Stimulated activated naive CD8-positive, alpha-beta T cell treated with anti-CD3 and anti-CD28 coated beads, Interleukin-15, Interleukin-2, amounts not matched to agents 100 U/mL and 50 U/mL, for 24 hours (primary cell): ENCODE results near the gene CUL4A.
"Not testable (repeated sequence)": the region's sequence is repeated elsewhere in the genome, so short reads cannot be mapped to it uniquely, and the experiment has no call there.

Experiments
- ATAC-seq: fragments of 150-1000 bp; cut with Tn5 transposase; one replicate; pipeline ENCODE4 v1.10.0; 2021
- DNase-seq: peaks from one replicate; pipeline ENCODE4 v3.0.0; 2021

The CUL4A gene

DNA sequence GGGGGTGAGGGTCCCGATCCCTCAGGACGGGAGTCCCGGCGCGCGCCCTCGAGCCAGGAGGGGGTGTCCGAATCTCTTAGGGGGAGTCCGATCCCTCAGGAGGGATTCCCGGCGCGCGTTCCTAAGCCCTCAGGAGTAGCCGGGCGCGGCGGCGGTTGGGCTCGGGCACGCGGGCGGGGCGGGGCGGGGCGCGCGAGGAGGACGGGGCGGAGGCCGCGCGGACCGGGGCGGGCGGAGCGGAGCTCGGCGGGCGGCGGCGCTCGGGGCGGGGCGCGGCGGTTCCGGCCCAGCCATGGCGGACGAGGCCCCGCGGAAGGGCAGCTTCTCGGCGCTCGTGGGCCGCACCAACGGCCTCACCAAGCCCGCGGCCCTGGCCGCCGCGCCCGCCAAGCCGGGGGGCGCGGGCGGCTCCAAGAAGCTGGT, at the start of gene CUL4A:
CUL4A (plus strand) TSS at position 278 of the 423 bp plus-strand sequence; CDS start at position 293, 15 bp downstream.
- peak; percentile 65 for ATAC-seq
- DNase-seq = peak; percentile 85

- DNase-seq (no peak), ATAC-seq (no peak)
Measured at GRCh38 chr13:113159701-113160100, 49.7 kb upstream of the CUL4A start.

- DNase-seq = no peak
- no peak for ATAC-seq
Measured at GRCh38 chr13:113160983-113161382, 48.4 kb upstream of the CUL4A start.

DNA sequence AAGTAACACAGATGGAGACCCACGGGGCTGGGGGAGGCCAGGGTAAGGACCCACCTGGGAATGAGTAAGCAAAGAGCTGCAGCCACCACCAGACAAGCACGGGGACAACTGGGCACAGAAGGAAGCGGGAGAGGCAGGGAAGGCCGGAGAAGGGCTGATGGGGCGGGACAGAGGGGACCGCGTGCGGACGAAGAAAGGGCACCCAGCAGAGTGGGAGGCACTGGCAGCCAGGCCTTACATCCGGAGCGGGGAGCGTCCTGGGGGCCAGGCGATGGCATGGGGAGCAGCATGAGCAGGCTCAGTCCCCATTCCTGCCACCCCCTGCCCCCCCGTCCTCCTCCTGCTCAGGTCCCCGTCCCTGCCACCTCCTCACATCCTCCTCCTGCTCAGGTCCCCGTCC, 48.0 kb upstream of the CUL4A start:
- DNase-seq (no peak), ATAC-seq (no peak)

DNA sequence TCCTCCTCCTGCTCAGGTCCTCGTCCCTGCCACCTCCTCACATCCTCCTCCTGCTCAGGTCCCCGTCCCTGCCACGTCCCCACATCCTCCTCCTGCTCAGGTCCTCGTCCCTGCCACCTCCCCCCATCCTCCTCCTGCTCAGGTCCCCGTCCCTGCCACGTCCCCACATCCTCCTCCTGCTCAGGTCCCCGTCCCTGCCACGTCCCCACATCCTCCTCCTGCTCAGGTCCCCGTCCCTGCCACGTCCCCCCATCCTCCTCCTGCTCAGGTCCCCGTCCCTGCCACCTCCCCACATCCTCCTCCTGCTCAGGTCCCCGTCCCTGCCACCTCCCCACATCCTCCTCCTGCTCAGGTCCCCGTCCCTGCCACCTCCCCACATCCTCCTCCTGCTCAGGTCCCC, 47.4 kb upstream of the CUL4A start:
- not testable (repeated sequence) for ATAC-seq, DNase-seq

DNA sequence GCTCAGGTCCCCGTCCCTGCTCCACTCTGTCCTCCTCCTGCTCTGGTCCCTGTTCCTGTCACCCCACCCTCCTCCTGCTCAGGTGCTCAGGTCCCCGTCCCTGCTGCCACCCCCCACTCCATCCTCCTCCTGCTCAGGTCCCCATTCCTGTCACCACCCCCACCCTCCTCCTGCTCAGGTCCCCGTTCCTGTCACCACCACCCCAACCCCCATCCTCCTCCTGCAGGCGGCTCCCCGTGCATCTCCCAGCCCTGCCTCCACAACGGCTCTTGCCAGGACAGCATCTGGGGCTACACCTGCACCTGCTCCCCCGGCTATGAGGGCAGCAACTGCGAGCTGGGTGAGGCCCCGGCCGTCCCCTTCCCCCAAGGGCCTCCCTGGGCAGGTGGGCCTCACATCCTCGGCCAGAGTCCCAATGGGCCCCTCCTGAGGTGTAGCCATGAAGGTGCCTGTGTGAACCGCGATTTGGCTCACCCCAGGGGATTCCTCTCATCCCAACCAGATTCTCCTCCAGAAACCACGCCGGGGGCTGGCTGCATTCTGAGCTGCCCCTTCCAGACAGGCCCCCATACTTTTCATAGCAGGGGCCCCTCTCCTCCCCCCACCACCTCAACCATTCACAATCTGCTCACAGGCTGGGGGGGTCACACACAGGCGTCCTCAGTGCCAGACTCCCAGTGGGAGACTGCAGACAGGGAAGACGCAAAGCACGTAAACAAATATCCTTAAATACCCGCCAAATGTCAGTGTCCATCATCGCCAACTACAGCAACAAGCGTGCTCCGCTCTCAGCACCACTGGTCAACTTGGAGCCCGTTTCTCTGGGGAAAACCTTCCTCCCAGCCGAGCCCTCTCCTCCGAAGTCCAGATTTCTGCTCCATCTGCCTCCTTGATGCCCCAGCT, 46.4 kb upstream of the CUL4A start:
- no peak for ATAC-seq
- DNase-seq = no peak

DNA sequence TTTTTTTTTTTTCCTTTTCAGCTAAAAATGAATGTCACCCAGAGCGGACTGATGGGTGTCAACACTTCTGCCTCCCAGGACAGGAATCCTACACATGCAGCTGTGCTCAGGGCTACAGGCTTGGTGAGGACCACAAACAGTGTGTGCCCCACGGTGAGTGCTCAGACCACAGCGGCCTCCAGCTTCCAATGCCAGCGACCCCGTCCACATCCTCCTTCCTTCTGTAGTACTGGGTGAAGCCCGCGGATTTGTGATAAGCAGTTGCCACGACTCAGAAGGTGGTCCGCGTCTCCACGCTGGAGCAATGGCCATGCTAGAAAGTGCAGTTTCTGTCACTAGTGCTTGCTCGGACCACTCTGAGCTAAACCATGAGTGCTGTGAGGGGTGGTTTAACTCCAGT, 44.9 kb upstream of the CUL4A start:
- DNase-seq (no peak), ATAC-seq (no peak)

- ATAC-seq (peak; percentile 83), DNase-seq (peak; percentile 44)
Measured at GRCh38 chr13:113166266-113166665, 43.1 kb upstream of the CUL4A start.

GRCh38 chr13:113166681-113167080, 42.7 kb upstream of the CUL4A start:
- ATAC-seq (no peak), DNase-seq (no peak)

DNA sequence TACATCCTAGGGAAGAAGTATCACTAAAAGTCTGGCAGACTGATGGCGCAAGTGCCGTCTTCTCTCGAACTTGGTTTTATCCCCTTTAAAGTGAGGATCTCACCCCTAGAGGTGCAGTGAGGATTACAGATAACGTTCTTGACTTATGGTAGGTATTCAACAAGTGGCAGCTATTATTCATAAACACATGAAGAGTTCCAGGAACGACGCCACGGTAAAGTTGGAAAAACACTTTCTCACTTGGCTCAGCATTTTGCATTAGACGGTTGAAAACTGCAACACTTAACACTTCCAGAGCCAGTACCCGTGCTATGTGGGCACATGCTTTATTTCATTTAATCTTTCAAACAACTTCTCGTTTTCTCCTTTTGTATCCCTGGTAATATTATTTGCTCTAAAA, 42.3 kb upstream of the CUL4A start:
- DNase-seq (no peak), ATAC-seq (no peak)

GRCh38 chr13:113167575-113167974, 41.8 kb upstream of the CUL4A start:
- no peak for ATAC-seq
- DNase-seq = no peak

- ATAC-seq = no peak
- DNase-seq = no peak
Measured at GRCh38 chr13:113168211-113168610, 41.2 kb upstream of the CUL4A start.

DNA sequence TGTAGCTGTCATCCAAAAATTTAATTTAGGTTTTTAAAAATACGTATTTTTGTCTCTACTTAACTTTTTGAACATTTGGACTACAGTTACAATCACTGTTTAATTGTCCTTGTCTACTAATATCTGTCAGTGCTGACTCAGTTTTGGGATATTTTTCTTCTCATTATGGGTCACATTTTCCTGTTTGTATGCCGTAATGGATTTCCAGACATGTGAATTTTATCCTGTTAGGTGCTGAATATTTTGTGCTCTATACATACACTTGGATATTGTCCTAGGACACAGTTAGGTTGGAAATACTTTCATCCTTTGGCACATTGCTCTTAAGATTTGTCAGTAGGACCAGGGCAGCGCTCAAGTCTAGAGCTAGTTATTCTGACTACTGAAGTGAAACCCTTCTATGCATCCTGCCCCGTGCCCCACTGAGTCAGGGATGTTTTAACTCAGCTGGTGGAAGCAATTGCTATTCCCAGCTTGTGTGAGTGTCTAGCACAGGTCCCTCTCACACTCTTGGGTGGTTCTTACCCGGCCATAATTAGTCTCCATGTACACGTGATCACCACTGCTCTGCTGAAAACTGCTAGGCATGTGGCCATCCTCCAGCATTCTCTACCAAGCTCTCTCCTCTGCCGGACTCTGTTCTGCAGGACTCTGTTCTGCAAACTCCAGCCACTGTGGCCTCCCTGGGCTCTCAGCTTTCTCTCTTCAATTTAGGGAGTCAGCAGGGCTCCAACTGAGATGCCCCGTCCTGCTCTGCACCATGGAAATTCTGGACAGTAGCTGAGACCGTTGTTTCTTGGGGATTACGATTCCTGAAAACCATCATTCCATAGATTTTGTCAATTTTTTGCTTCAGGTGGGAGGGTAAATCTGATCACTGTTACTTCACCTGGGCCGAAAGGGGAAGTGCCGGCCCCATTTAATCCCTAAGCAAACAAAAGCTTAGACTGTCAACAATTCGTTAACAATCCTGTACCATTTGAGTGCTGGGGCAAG, 39.8 kb upstream of the CUL4A start:
- DNase-seq (no peak), ATAC-seq (no peak)

- DNase-seq (no peak), ATAC-seq (no peak)
Measured at GRCh38 chr13:113170511-113170910, 38.9 kb upstream of the CUL4A start.

DNA sequence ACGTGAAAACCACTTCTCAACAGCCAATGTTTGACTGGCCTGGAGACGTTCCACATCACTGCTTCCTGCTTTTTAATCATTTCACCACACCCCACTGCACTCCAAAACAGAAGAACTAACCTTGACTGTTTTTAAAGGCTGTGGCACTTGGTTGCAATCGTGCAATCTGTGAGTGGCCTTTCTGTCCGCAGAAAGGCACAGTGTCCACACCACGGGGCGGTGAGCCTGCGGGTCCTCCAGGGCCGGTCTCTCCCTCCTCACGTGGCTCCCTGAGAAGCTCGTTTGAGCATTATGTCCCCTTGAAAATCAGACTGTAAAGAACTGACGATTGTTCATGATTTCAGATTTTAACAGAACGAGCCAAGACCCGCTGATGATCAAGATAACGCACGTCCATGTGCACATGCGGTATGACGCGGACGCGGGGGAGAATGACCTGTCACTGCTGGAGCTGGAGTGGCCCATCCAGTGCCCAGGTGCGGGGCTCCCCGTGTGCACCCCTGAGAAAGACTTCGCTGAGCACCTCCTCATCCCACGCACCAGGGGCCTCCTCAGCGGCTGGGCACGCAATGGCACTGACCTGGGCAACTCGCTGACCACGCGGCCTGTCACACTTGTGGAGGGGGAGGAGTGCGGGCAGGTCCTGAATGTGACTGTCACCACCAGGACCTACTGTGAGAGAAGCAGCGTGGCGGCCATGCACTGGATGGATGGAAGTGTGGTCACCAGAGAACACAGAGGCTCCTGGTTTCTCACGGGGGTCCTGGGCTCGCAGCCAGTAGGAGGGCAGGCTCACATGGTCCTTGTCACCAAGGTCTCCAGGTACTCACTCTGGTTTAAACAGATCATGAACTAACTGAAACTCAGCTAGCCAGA, 37.9 kb upstream of the CUL4A start:
- ATAC-seq = no peak
- DNase-seq = no peak

DNA sequence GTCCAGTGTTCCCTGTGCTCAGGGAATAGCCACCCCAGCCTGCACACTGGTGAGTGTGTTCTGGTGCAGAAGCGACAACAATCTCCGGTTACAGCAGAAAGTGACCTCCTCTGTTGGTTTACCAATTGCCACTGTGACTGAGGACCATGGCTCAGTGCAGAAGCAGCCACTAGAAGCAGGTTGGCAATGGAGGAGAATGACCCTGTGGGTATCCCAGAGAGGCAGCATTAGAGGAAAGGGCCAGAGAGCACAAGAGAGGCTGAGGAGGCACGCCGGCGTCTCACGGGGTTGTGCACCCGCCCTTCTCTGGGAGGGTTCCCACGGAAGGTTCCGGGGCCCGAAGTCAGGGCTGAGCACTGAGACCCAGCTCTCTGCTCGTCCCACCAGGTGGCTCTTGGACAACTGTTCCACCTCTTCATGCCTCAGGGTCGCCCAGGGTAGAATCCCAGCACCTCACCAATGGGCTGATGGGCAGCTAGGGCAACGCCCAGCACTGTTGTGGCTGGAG, 36.9 kb upstream of the CUL4A start:
- DNase-seq (no peak), ATAC-seq (no peak)

DNA sequence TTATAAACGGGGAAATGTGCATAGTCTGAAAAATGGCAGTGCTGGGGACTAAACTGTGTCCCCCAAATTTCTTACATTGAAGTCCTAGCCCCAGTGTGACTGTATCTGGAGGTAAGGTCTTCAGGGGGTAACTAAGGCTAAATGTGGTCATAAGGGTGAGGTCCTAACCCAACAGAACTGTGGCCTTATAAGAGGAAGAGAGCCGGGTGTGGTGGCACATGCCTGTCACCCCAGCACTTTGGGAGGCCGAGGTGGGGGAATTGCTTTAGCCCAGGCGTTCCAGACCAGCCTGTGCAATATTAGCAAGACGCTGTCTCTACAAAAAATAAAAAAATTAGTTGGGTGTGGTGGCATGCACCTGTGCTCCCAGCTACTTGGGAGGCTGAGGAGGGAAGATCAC, 33.1 kb upstream of the CUL4A start:
- DNase-seq (peak; percentile 37), ATAC-seq (no peak)

DNA sequence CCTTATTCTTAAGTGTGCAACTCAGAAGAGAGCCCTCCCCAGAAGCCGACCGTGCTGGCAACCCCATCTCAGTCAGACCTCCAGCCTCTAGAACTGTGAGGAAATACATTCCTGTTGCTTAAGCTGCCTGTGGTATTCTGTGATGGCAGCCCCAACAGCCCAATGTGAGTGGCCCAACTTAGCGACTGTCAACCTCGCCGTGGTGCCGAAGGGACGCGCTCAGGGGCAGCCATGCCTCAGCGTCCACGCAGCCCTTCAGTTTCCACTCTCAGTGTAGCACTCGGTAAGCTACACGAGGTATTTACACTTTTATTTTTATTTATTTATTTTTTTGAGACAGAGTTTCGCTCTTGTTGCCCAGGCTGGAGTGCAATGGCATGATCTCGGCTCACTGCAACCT, 32.6 kb upstream of the CUL4A start:
- no peak for DNase-seq
- ATAC-seq = no peak

GRCh38 chr13:113178070-113178895, 31.1 kb upstream of the CUL4A start:
- ATAC-seq (no peak), DNase-seq (no peak)

GRCh38 chr13:113178896-113179167, 30.6 kb upstream of the CUL4A start:
- DNase-seq (no peak), ATAC-seq (no peak)
